Measurements from ENCODE around the gene CYBC1. TPM values are rescaled to one million over a fixed set of nuclear protein-coding genes. Genes with fewer than 3 reads are reported as not detected.

Gene CYBC1
- total RNA-seq, 2 experiments from 2014 or later = 60.2 to 62.4 TPM

DNA sequence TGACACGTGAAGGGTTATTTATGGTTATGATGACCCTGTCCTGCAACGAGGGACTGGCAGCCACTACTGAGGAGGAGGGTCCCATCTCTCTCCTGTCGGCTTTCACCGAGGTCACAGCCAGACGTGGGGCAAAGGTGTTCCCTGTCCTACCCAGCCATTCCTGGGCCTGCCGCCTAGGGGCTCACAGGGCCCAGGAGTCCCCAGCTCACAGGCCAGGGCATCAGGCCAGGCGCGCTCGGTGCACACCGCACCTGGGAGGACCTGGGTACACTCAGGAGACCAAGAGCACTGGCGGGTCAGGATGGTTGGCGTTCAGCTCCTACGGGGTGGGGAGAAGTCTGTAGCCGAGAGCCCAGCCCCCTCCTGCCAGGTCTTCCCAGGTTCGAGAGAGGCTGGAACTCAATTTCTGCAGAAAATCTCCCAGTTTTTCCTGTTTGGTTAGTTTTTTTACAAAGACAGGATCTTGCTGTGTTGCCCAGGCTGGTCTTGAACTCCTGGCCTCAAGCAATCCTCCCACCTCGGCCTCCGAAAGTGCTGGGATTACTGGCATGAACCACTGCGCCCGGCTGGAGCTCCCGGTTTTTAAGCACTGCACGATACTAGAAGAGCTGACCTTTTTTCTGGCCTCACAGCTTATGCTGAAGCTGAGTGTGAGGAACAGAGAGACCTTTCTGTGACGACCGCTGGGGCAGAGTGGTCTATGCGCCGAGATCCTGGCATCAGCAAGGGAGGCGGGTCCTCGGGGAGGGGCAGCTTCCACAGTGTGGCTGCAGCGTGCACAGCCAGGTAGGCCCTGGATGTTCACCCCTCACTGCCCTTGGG lies 7.7 kb downstream of the CYBC1 start:
- Mint-ChIP-seq H3K4me1 (ENCODE audit: low read depth) (peaks cover 13% of the 10 kb centered on the region), H3K9me3 (no peaks in the 10 kb centered on the region), H3K4me3 (peak overlapping the region; percentile 38), H3K27me3 (no peaks in the 10 kb centered on the region), H3K36me3 (ENCODE audit: low read depth) (peaks cover 14% of the 10 kb centered on the region), H3K27ac (no peak overlapping the region)
- ATAC-seq (ENCODE audit: poor library complexity) (no peak), DNase-seq (no peak)
- H3K27me3 ChIP-seq (ENCODE audit: control insufficient read depth in 1 of 2, insufficient read depth in 2 of 2, low read length in 2 of 2) = no peaks in the 10 kb centered on the region
- no peaks in the 10 kb centered on the region for H3K9me3 ChIP-seq (ENCODE audit: control insufficient read depth in 1 of 2, insufficient read depth in 1 of 2, low read length in 2 of 2)
- intact Hi-C loops (cut with DNase I, micrococcal nuclease) = no loop called here
- TF ChIP-seq, protein P1, sequence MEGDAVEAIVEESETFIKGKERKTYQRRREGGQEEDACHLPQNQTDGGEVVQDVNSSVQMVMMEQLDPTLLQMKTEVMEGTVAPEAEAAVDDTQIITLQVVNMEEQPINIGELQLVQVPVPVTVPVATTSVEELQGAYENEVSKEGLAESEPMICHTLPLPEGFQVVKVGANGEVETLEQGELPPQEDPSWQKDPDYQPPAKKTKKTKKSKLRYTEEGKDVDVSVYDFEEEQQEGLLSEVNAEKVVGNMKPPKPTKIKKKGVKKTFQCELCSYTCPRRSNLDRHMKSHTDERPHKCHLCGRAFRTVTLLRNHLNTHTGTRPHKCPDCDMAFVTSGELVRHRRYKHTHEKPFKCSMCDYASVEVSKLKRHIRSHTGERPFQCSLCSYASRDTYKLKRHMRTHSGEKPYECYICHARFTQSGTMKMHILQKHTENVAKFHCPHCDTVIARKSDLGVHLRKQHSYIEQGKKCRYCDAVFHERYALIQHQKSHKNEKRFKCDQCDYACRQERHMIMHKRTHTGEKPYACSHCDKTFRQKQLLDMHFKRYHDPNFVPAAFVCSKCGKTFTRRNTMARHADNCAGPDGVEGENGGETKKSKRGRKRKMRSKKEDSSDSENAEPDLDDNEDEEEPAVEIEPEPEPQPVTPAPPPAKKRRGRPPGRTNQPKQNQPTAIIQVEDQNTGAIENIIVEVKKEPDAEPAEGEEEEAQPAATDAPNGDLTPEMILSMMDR (IDR thresholded peaks at IDR 0.05) = no peak
- POLR2A ChIA-PET = interaction anchor here (1.1 kb wide), 1 partner anchor 15 kb away, joined by 3 read pairs; the partner anchor contains the start of gene NARF
- CTCF ChIA-PET = no interaction called here
- no peak overlapping the region for H3K27ac ChIP-seq (ENCODE audit: low read depth in 1 of 2, low read length in 2 of 2)
- peaks cover 31% of the 10 kb centered on the region for H3K4me1 ChIP-seq (ENCODE audit: insufficient read depth, low read length)
- no peak overlapping the region for H3K4me3 ChIP-seq (ENCODE audit: low read length)
- peaks cover 60% of the 10 kb centered on the region for H3K36me3 ChIP-seq (ENCODE audit: insufficient read depth, low read length)

DNA sequence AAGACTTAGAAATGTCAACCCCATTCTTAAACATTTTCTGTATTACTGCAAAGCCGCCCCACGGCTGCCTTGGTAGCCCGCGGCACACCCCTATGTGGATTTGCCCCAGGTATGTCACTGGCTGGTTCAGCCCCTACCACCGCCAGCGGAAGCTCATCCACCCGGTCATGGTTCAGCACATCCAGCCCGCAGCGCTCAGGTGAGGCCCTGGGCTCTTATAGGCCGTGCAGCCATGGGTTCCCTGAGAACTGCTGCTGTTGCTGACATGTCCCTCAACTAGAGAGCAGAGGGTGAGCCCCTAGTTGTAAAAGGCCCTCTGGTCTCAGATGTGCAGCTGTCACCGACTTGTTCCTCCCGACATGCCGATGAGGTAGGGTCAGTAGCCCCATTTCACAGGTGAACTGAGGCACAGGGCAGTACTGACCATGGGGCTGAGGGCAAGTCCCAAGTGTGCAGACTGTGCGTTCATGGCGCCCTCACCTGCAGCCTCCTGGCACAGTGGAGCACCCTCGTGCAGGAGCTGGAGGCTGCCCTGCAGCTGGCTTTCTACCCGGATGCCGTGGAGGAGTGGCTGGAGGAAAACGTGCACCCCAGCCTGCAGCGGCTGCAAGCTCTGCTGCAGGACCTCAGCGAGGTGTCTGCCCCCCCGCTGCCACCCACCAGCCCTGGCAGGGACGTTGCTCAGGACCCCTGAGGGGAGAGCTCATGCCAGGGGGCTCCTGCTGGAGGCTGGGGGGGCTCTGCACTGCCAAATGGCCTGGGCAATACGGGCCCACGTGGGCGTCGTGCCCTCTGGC lies 8.7 kb downstream of the CYBC1 start:
- peaks cover 18% of the 10 kb centered on the region for H3K36me3 Mint-ChIP-seq (ENCODE audit: low read depth)
- ChIA-PET POLR2A (interaction anchor here (1.1 kb wide), 1 partner anchor 16 kb away, joined by 3 read pairs; the partner anchor contains the start of gene NARF), CTCF (no interaction called here)
- no peaks in the 10 kb centered on the region for H3K9me3 ChIP-seq (ENCODE audit: control insufficient read depth in 1 of 2, insufficient read depth in 1 of 2, low read length in 2 of 2)
- intact Hi-C loops (cut with DNase I, micrococcal nuclease) = no loop called here
- H3K27me3 Mint-ChIP-seq = no peaks in the 10 kb centered on the region
- H3K4me1 ChIP-seq (ENCODE audit: insufficient read depth, low read length) = peaks cover 25% of the 10 kb centered on the region
- H3K9me3 Mint-ChIP-seq = no peaks in the 10 kb centered on the region
- no peak overlapping the region for H3K4me3 Mint-ChIP-seq
- H3K36me3 ChIP-seq (ENCODE audit: insufficient read depth, low read length) = peaks cover 59% of the 10 kb centered on the region
- ATAC-seq (ENCODE audit: poor library complexity) (no peak), DNase-seq (no peak)
- H3K4me3 ChIP-seq (ENCODE audit: low read length) = no peak overlapping the region
- H3K27ac ChIP-seq (ENCODE audit: low read depth in 1 of 2, low read length in 2 of 2) = no peak overlapping the region
- H3K27ac Mint-ChIP-seq = no peak overlapping the region
- peaks cover 8% of the 10 kb centered on the region for H3K4me1 Mint-ChIP-seq (ENCODE audit: low read depth)
- TF ChIP-seq, protein P1 (IDR thresholded peaks at IDR 0.05) = no peak
- no peaks in the 10 kb centered on the region for H3K27me3 ChIP-seq (ENCODE audit: control insufficient read depth in 1 of 2, insufficient read depth in 2 of 2, low read length in 2 of 2)

DNA sequence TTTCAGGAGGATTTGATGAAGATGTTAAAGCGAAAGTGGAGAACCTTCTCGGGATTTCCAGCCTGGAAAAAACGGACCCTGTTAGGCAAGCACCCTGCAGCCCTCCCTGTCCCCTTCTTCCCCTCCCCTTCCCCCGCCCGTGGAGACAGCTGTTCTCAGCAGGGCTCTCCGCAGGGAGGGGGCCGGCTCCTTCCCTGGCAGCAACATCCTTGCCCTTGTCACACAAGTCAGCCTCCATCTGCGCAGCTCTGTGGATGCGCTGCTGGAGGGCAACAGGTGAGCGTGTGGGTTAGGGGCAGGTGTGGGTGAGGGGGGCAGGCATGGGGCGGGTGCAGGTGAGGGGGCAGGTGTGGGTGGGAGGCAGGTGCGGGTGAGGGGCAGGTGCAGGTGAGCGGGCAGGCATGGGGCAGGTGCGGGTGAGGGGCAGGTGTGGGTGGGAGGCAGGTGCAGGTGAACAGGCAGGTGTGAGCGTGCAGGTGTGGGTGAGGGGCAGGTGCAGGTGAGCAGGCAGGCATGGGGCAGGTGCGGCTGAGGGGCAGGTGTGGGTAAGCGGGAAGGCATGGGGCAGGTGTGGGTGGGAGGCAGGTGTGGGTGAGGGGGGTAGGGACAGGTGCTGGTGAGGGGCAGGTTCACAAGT lies 9.4 kb downstream of the CYBC1 start:
- no peak overlapping the region for H3K27ac Mint-ChIP-seq
- ATAC-seq (ENCODE audit: poor library complexity) = no peak

More for the DNA sequence above, 9.4 kb downstream of the CYBC1 start:
- H3K4me1 Mint-ChIP-seq (ENCODE audit: low read depth) = peaks cover under 1% of the 10 kb centered on the region
- POLR2A ChIA-PET = no interaction called here
- peaks cover 18% of the 10 kb centered on the region for H3K36me3 Mint-ChIP-seq (ENCODE audit: low read depth)
- peak in 1 of 14 experiments; percentile 34 for DNase-seq
- TF ChIP-seq, protein P1 (IDR thresholded peaks at IDR 0.05) = no peak
- H3K27ac ChIP-seq (ENCODE audit: low read depth in 1 of 2, low read length in 2 of 2) = no peak overlapping the region
- no peaks in the 10 kb centered on the region for H3K9me3 ChIP-seq (ENCODE audit: control insufficient read depth in 1 of 2, insufficient read depth in 1 of 2, low read length in 2 of 2)
- intact Hi-C loops (cut with DNase I, micrococcal nuclease) = no loop called here
- H3K36me3 ChIP-seq (ENCODE audit: insufficient read depth, low read length) = peaks cover 59% of the 10 kb centered on the region
- H3K27me3 ChIP-seq (ENCODE audit: control insufficient read depth in 1 of 2, insufficient read depth in 2 of 2, low read length in 2 of 2) = no peaks in the 10 kb centered on the region
- H3K4me3 ChIP-seq (ENCODE audit: low read length) = no peak overlapping the region
- CTCF ChIA-PET = no interaction called here
- no peaks in the 10 kb centered on the region for H3K27me3 Mint-ChIP-seq
- H3K4me3 Mint-ChIP-seq = no peak overlapping the region
- no peaks in the 10 kb centered on the region for H3K9me3 Mint-ChIP-seq
- H3K4me1 ChIP-seq (ENCODE audit: insufficient read depth, low read length) = peaks cover 17% of the 10 kb centered on the region

All from CD4-positive, alpha-beta T cell (primary cell).